GM21576 (cell line): Measurements from ENCODE around the gene TDP2.

Experiments used
- ATAC-seq: cut with Tn5 transposase; IDR thresholded peaks from one replicate; pipeline ENCODE4 v1.9.1; 2021; ENCODE audit warnings: mild to moderate bottlenecking, moderate library complexity; ENCODE audit not compliant: unreplicated experiment

The TDP2 gene

GRCh38 chr6:24607310-24608105 is 59.2 kb downstream of the TDP2 start:
- ATAC-seq, result no peak

- no peak for ATAC-seq
These were observed 60.3 kb downstream of the TDP2 start for GRCh38 chr6:24606200-24606930.

- ATAC-seq, result no peak
These were observed 63.5 kb downstream of the TDP2 start for GRCh38 chr6:24603241-24603640.

- ATAC-seq, result no peak
These were observed 65.8 kb downstream of the TDP2 start for GRCh38 chr6:24600903-24601302.
